Measurements from ENCODE around the gene MAPK4.

GRCh38 chr18:50659091-50660003, 99.5 kb downstream of the MAPK4 start:
- TF ChIP-seq POLR2A (IDR thresholded peaks at IDR 0.05; ENCODE audit: low read depth, low read length): no peak
- TF ChIP-seq ZNF592 (IDR thresholded peaks at IDR 0.05): no peak
- no peak for TF ChIP-seq SREBF1 (IDR thresholded peaks at IDR 0.05; ENCODE audit: low read length)

Measured in GM12878 (cell line).